ENCODE measurements around the gene NELFA.
"Not testable (repeated sequence)": the region's sequence is repeated elsewhere in the genome, so short reads cannot be mapped to it uniquely, and the experiment has no call there.

The NELFA gene

DNA sequence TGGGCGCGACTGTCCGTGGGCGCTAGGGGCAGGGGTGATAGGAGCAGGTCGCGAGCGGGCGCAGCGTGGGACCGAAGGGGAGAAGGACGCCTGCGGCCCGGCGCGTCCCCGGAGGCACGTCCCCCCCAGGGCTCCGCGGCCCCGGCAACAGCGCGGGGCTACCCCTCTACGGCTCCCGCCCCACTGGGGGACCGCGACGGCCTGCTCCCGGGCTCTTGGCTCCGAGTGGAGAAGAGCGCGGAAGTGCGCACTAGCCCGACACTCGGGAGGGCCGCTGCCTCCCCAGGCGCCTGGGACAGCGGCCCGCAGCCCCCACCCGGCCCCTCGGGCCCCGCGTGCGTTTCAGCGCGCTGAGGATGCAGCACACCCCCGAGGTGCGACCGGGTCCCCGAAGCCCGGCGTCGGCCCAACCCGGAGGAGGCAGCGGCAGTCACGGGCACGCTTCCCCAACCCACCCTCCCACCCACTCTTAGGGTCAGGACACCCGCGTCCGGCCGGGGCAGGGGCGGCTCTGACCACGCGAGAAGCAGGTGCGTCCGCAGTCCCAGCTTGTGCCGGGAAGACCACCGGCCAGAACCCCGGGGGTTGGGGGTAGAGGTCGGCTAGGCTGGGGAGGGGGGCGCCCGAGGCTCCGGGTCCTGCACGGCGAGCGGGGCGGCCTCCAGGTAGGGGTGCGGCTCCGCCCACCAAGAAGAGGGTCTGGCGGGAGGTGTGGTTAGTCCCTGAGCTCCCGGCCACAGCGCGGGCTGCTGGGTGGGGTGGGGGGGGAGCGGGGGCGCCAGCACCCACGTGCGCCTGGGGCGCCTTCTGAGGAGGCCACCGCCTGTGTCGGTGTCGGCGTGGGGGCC, 31.8 kb upstream of the NELFA start:
- DNase-seq = peak in 1 of 2 experiments; percentile 14

DNA sequence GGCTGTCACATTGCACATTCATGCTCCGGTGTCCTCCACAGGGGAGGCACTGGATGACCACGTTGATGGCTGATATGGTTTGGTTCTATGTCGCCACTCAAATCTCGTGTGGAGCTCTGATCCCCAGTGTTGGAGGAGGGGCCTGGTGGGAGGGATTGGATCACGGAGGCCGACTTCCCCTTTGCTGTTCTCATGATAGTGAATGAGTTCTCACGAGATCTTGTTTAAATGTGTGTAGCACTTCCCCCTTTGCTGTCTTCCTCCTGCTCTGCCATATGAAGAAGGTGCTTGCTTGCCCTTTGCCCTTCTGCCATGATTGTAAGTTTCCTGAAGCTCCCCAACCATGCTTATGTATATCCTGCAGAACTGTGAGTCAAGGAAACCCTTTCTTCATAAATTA, 28.1 kb upstream of the NELFA start:
- DNase-seq = no peak

DNA sequence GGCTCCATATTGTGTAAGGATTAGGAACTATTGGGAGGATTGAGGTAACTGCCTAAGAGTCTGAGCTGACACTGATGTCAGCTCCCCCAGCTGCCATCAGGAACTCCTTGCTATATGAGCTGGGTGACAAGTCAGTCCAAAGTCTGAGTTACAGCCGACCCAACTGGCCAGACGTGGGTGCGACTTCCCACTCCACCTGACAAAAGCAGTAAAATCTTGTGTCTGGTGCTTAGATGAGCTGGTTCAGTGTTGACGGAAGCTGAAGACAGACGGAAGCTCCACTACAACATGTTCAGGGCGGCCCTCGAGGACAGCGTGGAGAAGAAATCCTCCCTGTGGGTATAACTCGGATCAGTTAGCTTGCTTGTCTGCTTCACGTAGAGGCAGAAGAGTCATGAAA, 27.6 kb upstream of the NELFA start:
- DNase-seq = no peak

DNA sequence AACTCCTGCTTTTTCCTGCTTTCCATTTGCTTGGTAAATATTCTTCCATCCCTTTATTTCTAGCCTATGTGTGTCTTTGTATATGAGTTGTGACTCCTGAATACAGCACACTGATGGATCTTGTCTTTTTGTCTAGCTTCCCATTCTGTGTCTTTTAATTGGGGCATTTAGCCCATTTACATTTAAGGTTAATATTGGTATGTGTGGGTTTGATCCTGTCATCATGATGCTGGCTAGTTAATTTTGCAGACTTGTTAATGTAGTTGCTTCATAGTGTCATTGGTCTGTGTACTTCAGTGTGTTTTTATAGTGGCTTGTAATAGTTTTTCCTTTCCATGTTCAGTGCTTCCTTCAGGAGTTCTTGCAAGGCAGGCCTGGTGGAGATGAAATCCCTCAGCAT, 22.4 kb upstream of the NELFA start:
- not testable (repeated sequence) for DNase-seq

DNA sequence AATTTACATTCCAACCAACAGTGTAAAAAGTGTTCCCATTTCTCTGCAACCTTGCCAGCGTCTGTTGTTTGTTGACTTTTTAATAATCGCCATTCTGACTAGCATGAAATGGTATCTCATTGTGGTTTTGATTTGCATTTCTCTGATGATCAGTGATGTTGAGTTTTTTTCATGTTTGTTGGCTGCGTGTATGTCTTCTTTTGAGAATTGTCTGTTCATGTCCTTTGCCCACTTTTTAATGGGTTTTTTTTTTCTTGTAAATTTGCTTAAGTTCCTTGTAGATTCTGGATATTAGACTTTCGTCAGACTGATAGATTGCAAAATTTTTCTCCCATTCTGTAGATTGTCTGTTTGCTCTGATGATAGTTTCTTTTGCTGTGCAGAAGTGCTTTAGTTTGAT, 18.3 kb upstream of the NELFA start:
- not testable (repeated sequence) for DNase-seq

DNA sequence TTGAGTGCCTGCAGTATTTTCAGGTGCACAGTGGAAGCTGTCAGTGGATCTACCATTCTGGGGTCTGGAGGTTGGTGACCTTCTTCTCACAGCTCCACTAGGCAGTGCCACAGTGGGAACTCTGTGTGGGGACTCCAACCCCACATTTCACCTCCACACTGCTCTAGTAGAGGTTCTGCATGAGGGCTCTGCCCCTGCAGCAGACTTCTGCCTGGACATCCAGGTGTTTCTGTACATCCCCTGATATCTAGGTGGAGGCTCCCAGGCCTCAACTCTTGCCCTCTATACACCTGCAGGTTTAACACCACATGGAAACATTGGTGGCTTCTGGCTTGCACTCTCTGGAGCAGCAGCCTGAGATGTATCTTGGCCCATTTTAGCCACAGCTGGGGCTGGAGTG, 17.0 kb upstream of the NELFA start:
- no peak for DNase-seq

DNA sequence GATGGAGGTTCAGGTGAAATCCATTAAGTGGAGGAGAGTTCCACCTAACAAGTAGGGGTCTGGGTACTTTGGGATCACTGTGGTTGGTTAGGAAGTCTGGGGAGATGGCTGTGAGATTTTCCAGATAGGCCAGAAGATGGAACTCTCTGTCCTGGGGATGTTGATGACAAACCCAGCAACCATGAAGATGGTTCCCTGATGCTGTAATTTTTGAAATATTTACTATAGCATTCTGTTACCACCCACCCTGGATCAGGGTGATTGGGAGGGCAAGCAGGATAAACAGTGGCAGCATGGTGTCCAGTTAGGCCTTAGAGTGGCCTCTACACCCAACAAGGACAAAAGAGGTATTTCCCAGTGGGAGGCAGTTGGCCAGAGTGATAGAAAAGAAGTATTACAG, 15.9 kb upstream of the NELFA start:
- DNase-seq = no peak

DNA sequence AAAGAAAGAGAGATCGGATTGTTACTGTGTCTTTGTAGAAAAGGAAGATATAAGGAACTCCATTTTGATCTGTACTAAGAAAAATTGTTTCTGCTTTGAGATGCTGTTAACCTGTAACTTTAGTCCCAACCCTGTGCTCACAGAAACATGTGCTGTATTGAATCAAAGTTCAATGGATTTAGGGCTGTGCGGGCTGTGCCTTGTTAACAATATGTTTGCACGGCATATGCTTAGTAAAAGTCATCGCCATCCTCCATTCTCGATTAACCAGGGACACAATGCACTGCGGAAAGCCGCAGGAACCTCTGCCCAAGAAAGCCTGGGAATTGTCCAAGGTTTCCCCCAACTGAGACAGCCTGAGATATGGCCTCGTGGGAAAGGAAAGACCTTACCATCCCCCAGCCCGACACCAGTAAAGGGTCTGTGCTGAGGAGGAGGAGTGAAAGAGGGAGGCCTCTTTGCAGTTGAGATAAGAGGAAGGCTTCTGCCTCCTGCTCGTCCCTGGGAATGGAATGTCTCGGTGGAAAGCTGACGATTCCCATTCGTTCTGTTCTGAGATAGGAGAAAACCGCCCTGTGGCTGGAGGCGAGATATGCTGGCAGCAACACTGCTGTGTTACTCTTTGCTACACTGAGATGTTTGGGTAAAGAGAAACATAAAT, 12.7 kb upstream of the NELFA start:
- DNase-seq = not testable (repeated sequence)

DNA sequence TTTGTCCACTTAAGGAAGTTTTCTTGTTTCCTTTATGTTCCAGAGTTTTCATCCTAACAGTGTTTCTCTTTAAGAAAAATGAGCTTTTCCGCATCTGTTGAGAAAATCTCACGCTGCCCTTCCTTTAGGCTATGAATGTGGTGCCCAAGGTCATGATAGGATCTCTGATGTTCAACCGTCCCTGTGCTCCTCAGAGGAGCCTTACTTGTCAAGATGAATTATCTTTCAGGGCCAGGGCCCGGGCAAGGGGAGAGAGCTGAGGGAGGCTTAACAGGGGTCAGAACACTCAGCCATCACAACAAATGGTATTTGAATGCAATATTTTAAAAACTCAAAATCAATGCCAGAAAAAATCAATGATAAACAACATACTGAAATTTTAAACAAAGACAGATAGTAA, 6.2 kb upstream of the NELFA start:
- DNase-seq = no peak

DNA sequence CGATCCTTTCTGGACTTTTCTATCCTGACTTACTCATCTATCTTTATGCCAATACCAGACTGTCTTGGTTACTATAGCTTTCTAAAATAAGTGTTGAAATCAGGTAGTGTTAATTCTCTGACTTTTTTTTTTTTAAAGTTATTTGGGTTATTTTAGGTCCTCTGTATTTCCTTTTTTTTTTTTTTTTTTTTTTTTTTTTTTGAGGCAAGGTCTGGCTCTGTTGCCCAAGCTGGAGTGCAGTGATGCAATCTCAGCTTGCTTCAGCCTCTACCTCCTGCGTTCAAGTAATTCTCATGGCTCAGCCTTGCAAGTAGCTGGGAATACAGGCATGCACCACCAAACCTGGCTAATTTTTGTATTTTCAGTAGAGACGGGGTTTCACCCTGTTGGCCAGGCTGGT, 2.8 kb upstream of the NELFA start:
- DNase-seq = no peak

DNA sequence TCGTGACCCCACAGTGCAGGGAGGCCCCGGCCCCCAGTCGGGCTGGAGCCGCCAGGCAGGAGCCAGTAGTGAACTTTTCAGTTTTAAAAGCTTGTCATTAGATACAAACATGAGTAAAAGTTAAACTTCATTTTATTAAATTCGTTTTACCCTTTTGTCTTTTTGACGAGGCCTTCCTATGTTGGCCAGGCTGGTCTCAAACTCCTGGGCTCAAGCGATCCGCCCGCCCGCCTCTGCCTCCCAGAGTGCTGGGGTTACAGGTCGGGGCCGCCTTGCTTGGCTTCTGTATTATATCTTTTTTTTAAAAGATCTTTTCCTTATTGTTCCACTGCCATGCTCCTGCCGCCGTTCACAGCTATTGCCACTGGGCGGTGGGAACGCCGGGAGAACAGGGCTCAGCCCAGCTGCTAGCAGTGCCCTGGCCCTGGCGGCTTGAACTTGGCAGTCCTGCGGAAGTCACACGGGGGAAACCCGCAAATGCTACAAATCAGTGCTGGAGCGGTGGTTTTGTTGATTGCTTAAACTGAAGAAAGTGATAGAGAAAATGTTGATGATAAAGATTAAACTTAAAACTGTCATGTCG, 968 bp upstream of the NELFA start:
- peak; percentile 40 for DNase-seq

DNA sequence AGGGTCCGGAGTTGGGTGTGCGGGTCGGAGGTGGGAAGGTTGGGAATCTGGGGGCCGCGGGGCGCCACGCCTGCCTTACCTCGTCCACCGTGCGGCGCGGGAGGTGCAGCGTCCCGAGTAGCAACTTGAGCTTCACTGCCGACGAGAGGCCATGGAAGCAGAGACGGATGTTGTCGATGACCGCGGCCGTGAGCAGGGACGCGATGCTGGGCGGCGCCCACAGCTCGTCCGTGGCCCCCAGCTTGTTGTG, 178 bp downstream of the NELFA start:
- DNase-seq = no peak

DNA sequence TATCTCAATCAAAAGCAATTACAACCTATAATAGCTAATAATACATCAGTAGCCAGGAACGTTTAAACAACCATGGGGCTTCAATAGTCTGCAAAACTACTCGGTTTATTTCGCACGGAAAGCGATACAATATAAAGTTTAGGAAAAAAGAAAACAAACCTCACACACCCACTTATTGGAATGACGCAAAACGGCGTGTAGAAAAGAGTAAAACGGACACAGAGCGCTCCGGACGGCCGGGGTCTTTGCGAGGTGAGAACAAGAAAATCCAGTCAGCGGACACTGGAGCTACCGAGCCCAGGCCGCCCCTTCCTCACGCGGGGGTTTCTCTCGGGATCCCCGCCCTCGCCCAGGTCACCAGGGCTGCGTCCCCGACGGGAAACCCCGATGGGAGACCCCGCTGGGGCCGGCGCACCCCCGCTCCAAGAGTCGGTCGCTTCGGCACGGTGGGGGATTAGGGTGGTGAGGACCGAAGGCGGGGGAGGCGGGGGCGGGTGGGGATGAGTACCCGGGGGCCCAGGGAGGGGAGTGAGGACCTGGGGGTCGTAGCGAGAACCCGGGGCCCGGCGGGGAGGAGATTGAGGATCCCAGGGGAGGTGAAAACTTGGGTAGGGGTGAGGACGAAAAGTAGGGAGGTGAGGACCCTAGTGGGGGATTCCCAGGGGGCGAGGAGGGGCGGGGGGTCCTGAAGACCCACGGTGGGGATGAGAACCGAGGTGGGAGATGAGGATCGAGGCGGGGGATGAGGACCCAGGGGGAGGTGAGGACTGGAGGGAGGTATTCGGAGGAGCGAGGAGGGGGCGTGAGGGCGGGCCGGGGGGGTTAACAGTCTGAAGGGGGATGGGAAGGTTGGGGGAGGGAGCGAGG, 737 bp downstream of the NELFA start:
- DNase-seq = no peak

DNA sequence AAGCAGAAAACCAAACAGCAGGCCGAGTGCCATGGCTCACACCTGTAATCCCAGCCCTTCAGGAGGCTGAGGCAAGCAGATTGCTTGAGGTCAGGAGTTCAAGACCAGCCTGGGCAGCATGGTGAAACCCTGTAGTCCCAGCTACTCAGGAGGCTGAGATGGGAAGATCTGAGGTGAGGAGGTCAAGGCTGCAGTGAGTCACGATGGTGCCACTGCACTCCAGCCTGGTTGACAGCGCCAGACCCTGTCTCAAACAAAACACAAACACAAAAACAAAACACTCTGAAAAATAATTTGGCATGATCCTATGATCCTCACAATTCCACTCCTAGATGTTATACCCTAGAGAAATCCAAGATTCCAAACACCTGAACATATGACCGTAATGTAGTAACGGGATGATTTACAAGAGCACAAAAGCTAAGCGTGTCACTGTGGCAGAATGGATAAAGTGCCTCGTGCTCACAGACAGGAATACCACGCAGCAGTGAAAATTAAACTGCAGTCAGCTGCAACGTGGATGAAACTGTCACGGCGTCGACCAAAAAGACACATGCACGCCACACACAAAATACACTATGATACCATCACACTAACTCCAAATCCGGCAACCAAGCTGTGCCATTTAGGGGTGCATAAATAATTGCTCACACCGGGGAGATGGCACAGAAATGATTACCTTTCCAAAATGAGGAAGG, 1.7 kb downstream of the NELFA start:
- no peak for DNase-seq

DNA sequence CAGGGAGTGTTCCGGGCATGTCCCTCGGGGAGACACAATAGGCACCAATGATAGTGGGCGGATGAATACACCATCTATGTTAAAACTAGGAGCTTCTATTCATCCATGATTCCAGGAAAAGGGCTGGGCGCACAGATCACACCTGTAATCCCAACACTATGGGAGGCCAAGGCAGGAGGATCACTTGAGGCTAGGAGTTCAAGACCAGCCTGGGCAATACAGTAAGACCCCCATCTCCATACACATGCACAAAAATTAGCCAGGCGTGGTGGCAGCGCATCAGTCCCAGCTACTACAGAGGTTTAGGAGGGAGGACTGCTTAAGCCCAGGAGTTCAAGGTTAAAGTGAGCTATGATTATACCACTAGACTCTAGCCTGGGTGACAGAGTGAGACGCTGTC, 2.4 kb downstream of the NELFA start:
- no peak for DNase-seq

DNA sequence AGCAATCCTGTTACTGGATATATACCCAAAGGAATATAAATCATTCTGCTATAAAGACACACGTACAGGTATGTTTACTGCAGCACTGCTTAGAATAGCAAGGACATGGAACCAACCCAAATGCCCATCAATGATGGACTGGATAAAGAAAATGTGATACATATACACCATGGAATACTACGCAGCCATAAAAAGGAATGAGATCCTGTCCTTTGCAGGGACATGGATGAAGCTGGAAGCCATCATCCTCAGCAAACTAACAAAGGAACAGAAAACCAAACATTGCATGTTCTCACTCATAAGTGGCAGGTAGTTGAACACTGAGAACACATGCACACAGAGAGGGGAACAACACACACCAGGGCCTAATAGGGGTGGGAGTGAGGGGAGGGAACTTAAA, 5.4 kb downstream of the NELFA start:
- not testable (repeated sequence) for DNase-seq

DNA sequence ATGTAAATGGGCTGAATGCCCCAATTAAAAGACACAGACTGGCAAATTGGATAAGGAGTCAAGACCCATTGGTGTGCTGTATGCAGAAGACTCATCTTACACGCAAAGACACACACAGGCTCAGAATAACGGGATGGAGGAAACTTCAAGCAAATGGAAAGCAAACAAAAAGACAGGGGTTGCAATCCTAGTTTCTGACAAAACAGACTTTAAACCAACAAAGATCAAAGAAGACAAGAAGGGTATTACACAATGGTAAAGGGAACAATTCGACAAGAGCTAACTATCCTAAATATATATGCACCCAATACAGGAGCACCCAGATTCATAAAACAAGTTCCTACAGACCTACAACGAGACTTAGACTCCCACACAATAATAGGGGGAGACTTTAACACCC, 9.5 kb downstream of the NELFA start:
- not testable (repeated sequence) for DNase-seq

DNA sequence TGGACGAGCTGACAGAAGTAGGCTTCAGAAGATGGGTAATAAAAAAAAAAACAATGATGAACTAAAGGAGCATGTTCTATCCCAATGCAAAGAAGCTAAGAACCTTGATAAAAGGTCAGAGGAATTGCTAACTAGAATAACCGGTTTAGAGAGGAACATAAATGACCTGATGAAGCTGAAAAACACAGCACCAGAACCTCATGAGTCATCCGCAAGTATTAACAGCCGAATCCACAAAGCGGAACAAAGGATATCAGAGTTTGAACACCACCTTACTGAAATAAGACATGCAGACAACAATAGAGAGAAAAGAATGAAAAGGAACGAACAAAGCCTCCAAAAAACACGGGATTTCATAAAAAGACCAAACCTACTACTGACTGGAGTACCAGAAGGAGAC, 10.5 kb downstream of the NELFA start:
- no peak for DNase-seq

DNA sequence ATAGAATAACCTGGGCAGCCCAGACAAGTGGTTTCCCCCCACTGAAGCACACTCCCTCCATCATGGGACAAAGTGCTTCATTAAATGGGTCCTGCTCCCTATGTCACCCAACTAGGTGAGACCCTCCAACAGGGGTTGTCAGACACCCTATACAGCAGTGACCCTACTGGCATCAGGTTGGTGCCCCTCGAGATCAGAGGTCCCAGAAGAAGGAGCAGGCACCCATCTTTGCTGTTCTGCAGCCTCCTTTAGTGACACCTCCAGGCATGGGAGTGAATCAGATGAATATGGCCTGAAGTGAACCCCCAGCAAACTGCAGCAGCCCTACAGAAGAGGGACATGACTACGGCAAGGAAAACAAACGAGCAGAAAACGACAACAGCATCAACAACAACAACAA, 11.1 kb downstream of the NELFA start:
- no peak for DNase-seq

DNA sequence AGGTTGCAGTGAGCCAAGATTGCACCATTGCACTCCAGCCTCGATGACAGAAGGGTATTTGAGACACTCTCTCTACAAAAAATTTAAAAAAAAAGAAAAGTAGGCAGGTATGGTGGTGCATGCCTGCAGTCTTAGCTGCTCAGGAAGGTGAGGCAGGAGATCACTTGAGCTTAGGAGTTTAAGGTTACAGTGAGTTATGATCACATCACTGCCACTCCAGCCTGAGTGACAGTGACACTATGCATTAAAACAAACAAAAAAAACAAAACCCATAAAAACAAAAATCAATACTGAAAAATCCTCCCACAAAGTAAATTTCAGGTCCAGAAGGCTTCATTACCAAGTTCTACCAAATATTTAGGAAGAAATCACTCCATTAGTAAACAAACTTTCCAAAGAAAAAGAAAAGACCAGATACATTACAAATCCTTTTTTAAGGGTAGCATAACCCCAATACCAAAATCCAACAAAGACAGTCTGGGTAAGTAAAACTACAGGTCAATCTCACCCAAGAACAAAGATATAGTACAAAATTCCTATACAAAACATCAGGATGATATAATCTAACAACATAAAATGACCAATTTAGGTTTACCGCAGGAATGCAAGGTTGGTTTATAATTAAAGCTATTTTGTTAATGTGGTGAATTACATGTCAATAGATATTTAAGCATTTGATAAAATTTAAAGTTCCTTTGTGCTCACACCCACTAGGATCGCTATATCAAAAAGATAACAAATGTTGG, 11.7 kb downstream of the NELFA start:
- no peak for DNase-seq

DNA sequence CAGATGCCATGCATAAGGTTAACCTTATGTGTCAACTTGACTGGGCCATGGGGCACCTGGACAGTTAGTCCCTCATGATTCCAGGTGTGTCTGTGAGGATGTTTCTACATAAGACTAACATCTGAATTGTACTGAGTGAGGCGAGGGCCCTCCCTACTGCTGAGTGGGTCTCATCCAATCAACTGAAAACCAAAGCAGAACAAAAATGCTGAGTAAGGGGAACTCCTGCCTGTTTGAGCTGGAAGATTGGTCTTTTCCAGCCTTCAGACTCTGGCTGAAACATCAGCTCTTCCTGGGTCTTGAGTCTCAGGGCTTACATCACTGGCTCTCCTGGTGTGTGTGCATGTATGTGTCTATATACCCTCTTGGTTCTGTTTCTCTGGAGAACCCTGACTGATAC, 13.8 kb downstream of the NELFA start:
- DNase-seq = no peak
